ENCODE measurements around the gene GPR68. TPM values are rescaled to one million over a fixed set of nuclear protein-coding genes. Genes with fewer than 3 reads are reported as not detected.

GPR68 gene
- 0.35 TPM for total RNA-seq
- long read RNA-seq, result 0 reads

- intact Hi-C loops (cut with micrococcal nuclease), result no loop called here
- peak; percentile 66 for DNase-seq
- ATAC-seq, result peak; percentile 77
These were observed at the start of gene GPR68 for GRCh38 chr14:91244501-91244901. GPR68 (minus strand) TSS chr14:91244704; CDS start chr14:91235050, 9,654 bp downstream.

GRCh38 chr14:91294153-91294552, 49.6 kb upstream of the GPR68 start:
- peak; percentile 91 for ATAC-seq
- intact Hi-C loops (cut with micrococcal nuclease), result no loop called here
- DNase-seq, result peak; percentile 45

GRCh38 chr14:91293281-91293680, 48.8 kb upstream of the GPR68 start:
- ATAC-seq (no peak), DNase-seq (no peak)
- intact Hi-C loops (cut with micrococcal nuclease), result no loop called here

GRCh38 chr14:91292491-91292890, 48.0 kb upstream of the GPR68 start:
- intact Hi-C loops (cut with micrococcal nuclease), result no loop called here
- DNase-seq (no peak), ATAC-seq (no peak)

- intact Hi-C loops (cut with micrococcal nuclease), result no loop called here
- ATAC-seq (no peak), DNase-seq (no peak)
These were observed 47.4 kb upstream of the GPR68 start for GRCh38 chr14:91291786-91292405.

GRCh38 chr14:91290986-91291385, 46.5 kb upstream of the GPR68 start:
- ATAC-seq, result no peak
- intact Hi-C loops (cut with micrococcal nuclease), result no loop called here
- no peak for DNase-seq

GRCh38 chr14:91289464-91289863, 45.0 kb upstream of the GPR68 start:
- intact Hi-C loops (cut with micrococcal nuclease), result loop anchor here (5.0 to 10.0 kb wide), 2 partner anchors 112 to 385 kb away; no protein-coding TSS in a partner anchor

GRCh38 chr14:91288876-91289275, 44.4 kb upstream of the GPR68 start:
- DNase-seq (no peak), ATAC-seq (no peak)
- intact Hi-C loops (cut with micrococcal nuclease), result loop anchor here (5.0 to 10.0 kb wide), 2 partner anchors 112 to 384 kb away; no protein-coding TSS in a partner anchor

More at GRCh38 chr14:91289464-91289863, 45.0 kb upstream of the GPR68 start:
- DNase-seq, result no peak
- no peak for ATAC-seq

- peak; percentile 80 for DNase-seq
- ATAC-seq, result peak; percentile 69
- intact Hi-C loops (cut with micrococcal nuclease), result loop anchor here (5.0 to 10.0 kb wide), 2 partner anchors 109 to 382 kb away; no protein-coding TSS in a partner anchor
These were observed 42.0 kb upstream of the GPR68 start for GRCh38 chr14:91286530-91286937.

- intact Hi-C loops (cut with micrococcal nuclease), result loop anchor here (5.0 to 10.0 kb wide), 2 partner anchors 108 to 380 kb away; no protein-coding TSS in a partner anchor
- ATAC-seq, result peak; percentile 36
- DNase-seq, result no peak
These were observed 40.5 kb upstream of the GPR68 start for GRCh38 chr14:91284791-91285548.

GRCh38 chr14:91284146-91284790, 39.8 kb upstream of the GPR68 start:
- intact Hi-C loops (cut with micrococcal nuclease), result loop anchor here (10.0 kb wide), 1 partner anchor 379 kb away; no protein-coding TSS in a partner anchor
- ATAC-seq (peak; percentile 86), DNase-seq (no peak)

GRCh38 chr14:91283666-91284065, 39.2 kb upstream of the GPR68 start:
- DNase-seq (no peak), ATAC-seq (no peak)
- intact Hi-C loops (cut with micrococcal nuclease), result loop anchor here (10.0 kb wide), 1 partner anchor 379 kb away; no protein-coding TSS in a partner anchor

- DNase-seq (no peak), ATAC-seq (no peak)
- intact Hi-C loops (cut with micrococcal nuclease), result loop anchor here (10.0 kb wide), 1 partner anchor 378 kb away; no protein-coding TSS in a partner anchor
These were observed 38.6 kb upstream of the GPR68 start for GRCh38 chr14:91282954-91283645.

- DNase-seq (no peak), ATAC-seq (no peak)
- intact Hi-C loops (cut with micrococcal nuclease), result loop anchor here (10.0 kb wide), 1 partner anchor 377 kb away; no protein-coding TSS in a partner anchor
These were observed 36.8 kb upstream of the GPR68 start for GRCh38 chr14:91281346-91281745.

- ATAC-seq (no peak), DNase-seq (no peak)
- intact Hi-C loops (cut with micrococcal nuclease), result loop anchor here (10.0 kb wide), 1 partner anchor 375 kb away; no protein-coding TSS in a partner anchor
These were observed 35.6 kb upstream of the GPR68 start for GRCh38 chr14:91280129-91280528.

- DNase-seq (no peak), ATAC-seq (no peak)
- intact Hi-C loops (cut with micrococcal nuclease), result no loop called here
These were observed 34.9 kb upstream of the GPR68 start for GRCh38 chr14:91279354-91279753.

GRCh38 chr14:91278383-91278715, 33.8 kb upstream of the GPR68 start:
- no peak for ATAC-seq
- intact Hi-C loops (cut with micrococcal nuclease), result no loop called here
- no peak for DNase-seq

- DNase-seq, result no peak
- intact Hi-C loops (cut with micrococcal nuclease), result no loop called here
- ATAC-seq, result no peak
These were observed 33.3 kb upstream of the GPR68 start for GRCh38 chr14:91277546-91278382.
